ENCODE measurements around the gene TMEM245.

DNA sequence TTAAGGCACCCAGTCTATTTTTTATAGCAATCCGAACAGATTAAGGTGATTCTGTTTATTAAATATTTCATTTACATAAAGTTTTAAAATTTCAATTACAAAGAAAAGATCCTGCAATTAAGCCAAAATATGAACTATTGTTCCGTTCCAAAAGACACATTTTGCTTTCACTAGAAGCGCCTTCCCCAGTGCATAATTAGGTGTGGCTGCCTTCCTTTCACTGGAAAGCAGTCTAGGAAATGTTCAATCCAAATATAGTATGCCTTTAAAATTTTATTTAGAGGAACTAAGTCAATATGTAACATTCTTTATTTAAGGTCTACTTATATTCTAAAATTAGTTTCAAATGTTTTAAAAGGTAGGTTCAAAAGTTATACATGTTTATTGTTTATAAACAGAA lies 114.1 kb downstream of the TMEM245 start:
- TF ChIP-seq GATA2 (IDR thresholded peaks at IDR 0.05; ENCODE audit: low read depth, low read length) (no peak), GATA3 (IDR thresholded peaks at IDR 0.05; ENCODE audit: low read depth, low read length) (no peak)

Data from SH-SY5Y (cell line).